Ascending aorta (tissue), 2 donors: ENCODE measurements around the gene C4B. TPM values are rescaled to one million over a fixed set of nuclear protein-coding genes. Genes with fewer than 3 reads are reported as not detected.
A peak's percentile ranks its signal among the peaks of the same experiment; 100 is the strongest.
"Not testable (repeated sequence)": the region's sequence is repeated elsewhere in the genome, so short reads cannot be mapped to it uniquely, and the experiment has no call there.

Experiments
- DNase-seq, 2 donors: peaks; one replicate each; pipeline ENCODE4 v3.0.0-alpha.2; 2019; ENCODE audit warnings: low spot score in 2 of 2
- H3K27ac ChIP-seq, 2 donors: fragments of 200-600 bp; sonication (generic); one replicate each; pipeline ENCODE4 v1.5.1; 2016 to 2017; ENCODE audit warnings: mild to moderate bottlenecking in 1 of 2
- H3K27me3 ChIP-seq: fragments of 200-600 bp; sonication (generic); one replicate; pipeline ENCODE4 v1.5.1; 2017
- H3K36me3 ChIP-seq, 2 donors: fragments of 200-600 bp; sonication (generic); one replicate each; pipeline ENCODE4 v1.5.1; 2016
- H3K4me1 ChIP-seq, 2 donors: fragments of 200-600 bp; sonication (generic); one replicate each; pipeline ENCODE4 v1.5.1; 2016 to 2017; ENCODE audit warnings: mild to moderate bottlenecking in 1 of 2
- H3K4me3 ChIP-seq, 2 donors: fragments of 200-600 bp; sonication (generic); one replicate each; pipeline ENCODE4 v1.5.1; 2016 to 2017; ENCODE audit warnings: mild to moderate bottlenecking in 1 of 2
- H3K9me3 ChIP-seq, 2 donors: fragments of 200-600 bp; sonication (generic); one replicate each; pipeline ENCODE4 v1.5.1; 2016
- intact Hi-C: fragments of 100-400 bp; cut with DNase I; formaldehyde crosslinking; loops from one replicate; pipeline ENCODE4 v1.15.1; 2023
- total RNA-seq: library from RNA; depleted of rRNA; stranded (reverse); fragments of >200 nt; gene quantifications from one replicate; pipeline ENCODE4 v1.1.0, GENCODE V29; 2016
- TF ChIP-seq, protein P1 (sequence below), 3 experiments: fragments of 200-600 bp in 2 of 3; fragments of 450-650 bp in 1 of 3; sonication (generic) in 2 of 3; IDR thresholded peaks; one replicate each; pipeline ENCODE4 v1.5.1; 2016 to 2019; ENCODE audit warnings: antibody characterized with exemption in 3 of 3, mild to moderate bottlenecking in 1 of 3, moderate library complexity in 1 of 3

The C4B gene
- total RNA-seq, 1 donor from 2014 or later = 133 TPM

DNA sequence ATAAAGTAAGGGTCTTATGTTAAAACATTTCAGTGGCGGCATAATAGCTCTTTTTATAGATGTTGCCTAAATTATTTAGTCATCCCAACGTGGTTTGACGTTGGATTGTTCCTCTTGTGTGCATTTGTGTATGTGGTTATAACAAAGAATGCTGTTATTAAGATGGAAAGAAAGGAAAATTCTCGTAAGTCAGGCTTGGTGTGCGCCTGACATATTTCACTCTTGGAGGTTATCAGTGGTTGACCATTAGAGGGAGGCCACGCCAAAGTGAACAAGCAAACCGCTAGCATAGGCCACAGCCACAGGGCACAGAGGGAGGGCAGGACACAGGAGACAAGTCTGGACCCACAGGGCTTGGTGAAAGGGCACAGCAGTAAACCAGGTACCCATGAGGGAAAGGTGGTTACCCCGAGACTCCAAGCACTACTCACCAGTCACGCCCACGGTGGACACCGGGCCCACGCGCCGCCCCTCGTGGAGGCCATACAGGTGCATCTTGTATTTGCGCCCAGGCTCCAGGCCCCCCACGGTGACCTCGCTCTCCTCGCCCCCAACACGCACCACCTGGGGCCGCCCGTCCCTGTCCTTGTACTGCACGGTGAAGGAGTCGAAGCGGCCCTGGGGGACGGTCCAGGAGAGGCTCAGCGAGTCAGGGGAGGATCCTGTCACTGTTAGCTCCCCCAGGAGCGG is 46.5 kb downstream of the C4B start:
- DNase-seq = no peak
- Histone ChIP-seq H3K9me3 (no peaks in the 10 kb centered on the region), H3K36me3 (peaks cover 17 to 61% of the 10 kb centered on the region in 2 donors), H3K4me1 (peaks cover 0 to 10% of the 10 kb centered on the region in 2 donors), H3K27me3 (no peaks in the 10 kb centered on the region), H3K27ac (no peak overlapping the region), H3K4me3 (no peak overlapping the region)
- TF ChIP-seq, protein P1, sequence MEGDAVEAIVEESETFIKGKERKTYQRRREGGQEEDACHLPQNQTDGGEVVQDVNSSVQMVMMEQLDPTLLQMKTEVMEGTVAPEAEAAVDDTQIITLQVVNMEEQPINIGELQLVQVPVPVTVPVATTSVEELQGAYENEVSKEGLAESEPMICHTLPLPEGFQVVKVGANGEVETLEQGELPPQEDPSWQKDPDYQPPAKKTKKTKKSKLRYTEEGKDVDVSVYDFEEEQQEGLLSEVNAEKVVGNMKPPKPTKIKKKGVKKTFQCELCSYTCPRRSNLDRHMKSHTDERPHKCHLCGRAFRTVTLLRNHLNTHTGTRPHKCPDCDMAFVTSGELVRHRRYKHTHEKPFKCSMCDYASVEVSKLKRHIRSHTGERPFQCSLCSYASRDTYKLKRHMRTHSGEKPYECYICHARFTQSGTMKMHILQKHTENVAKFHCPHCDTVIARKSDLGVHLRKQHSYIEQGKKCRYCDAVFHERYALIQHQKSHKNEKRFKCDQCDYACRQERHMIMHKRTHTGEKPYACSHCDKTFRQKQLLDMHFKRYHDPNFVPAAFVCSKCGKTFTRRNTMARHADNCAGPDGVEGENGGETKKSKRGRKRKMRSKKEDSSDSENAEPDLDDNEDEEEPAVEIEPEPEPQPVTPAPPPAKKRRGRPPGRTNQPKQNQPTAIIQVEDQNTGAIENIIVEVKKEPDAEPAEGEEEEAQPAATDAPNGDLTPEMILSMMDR (IDR thresholded peaks at IDR 0.05) = no peak
- intact Hi-C loops = no loop called here

DNA sequence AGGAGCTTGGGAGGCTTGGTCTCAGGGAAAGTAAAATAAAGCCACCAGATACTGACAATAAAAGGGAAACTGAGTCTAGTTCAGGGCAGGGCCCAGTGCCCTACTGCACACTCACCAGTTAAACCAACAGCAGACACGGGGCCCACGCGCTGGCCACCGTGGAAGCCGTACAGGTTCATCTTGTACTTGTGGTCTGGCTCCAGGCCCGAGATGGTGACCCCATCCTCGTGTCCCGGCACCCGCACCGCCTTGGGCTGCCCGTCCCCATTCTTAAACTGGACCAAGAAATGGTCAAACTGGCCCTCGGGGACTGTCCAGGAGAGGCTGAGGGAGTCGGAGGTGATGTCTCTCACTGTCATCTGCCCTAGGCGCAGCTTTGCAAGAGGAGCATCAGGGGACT is 50.1 kb downstream of the C4B start:
- intact Hi-C loops = no loop called here
- no peaks in the 10 kb centered on the region for H3K27me3 ChIP-seq
- TF ChIP-seq, protein P1 (IDR thresholded peaks at IDR 0.05) = no peak
- H3K36me3 ChIP-seq = peaks cover 14 to 79% of the 10 kb centered on the region in 2 donors
- DNase-seq = no peak
- no peak overlapping the region for H3K4me3 ChIP-seq
- H3K27ac ChIP-seq = no peak overlapping the region
- no peaks in the 10 kb centered on the region for H3K9me3 ChIP-seq
- H3K4me1 ChIP-seq = no peaks in the 10 kb centered on the region

DNA sequence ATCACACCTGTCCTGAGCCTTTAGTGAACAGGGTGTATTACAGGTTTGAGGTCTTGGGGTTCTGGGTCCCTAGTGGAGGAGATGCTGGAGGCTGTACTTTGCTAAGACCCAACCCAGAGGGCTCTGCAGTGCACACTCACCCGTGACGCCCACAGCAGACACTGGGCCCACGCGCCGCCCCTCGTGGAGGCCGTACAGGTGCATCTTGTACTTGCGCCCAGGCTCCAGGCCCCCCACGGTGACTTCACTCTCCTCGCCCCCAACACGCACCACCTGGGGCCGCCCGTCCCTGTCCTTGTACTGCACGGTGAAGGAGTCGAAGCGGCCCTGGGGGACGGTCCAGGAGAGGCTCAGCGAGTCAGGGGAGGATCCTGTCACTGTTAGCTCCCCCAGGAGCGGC is 52.9 kb downstream of the C4B start:
- H3K4me1 ChIP-seq, H3K27ac ChIP-seq, H3K4me3 ChIP-seq, H3K9me3 ChIP-seq, DNase-seq, intact Hi-C loops, H3K27me3 ChIP-seq: not testable (repeated sequence)
- peaks cover 12 to 72% of the 10 kb centered on the region in 2 donors for H3K36me3 ChIP-seq

DNA sequence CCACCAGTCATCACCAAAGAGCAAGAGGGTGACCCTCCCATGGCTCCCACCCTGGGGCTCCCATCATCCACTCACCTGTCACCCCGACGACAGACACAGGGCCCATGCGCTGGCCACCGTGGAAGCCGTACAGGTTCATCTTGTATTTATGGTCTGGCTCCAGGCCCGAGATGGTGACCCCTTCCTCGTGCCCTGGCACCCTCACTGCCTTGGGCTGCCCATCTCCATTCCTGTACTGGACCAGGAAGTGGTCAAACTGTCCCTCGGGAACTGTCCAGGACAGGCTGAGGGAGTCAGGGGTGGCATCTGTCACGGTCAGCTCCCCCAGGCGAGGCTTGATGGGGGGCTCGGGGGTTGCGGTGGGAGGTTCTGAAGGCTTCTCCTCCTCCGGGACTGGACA is 53.7 kb downstream of the C4B start:
- H3K4me3 ChIP-seq, H3K27ac ChIP-seq, DNase-seq, H3K4me1 ChIP-seq, H3K9me3 ChIP-seq, H3K27me3 ChIP-seq, intact Hi-C loops: not testable (repeated sequence)
- H3K36me3 ChIP-seq = peaks cover 12 to 73% of the 10 kb centered on the region in 2 donors

DNA sequence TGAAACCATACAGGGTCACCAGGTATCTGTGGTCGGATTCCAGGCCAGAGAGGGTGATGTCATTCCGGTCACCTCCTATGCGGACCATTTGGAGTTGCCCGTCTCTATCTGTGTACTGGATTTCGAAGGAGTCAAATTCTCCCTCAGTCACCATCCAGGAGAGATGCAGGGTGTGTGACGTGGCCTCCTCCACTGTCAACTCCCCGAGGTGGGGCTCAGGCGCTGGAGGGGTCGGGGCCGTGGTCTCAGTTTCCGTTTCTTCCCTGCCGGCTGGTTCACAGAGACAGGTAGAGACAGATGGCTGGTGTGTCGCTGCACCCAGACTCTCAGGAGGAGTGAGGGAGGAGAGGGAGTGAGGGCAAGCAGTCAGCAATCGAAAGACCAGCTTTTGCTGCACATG is 54.3 kb downstream of the C4B start:
- Histone ChIP-seq H3K27ac (no peak overlapping the region), H3K27me3 (no peaks in the 10 kb centered on the region), H3K4me3 (no peak overlapping the region), H3K9me3 (no peaks in the 10 kb centered on the region), H3K36me3 (peaks cover 12 to 73% of the 10 kb centered on the region in 2 donors), H3K4me1 (no peaks in the 10 kb centered on the region)
- DNase-seq = no peak
- TF ChIP-seq, protein P1 (IDR thresholded peaks at IDR 0.05) = no peak
- intact Hi-C loops = no loop called here

DNA sequence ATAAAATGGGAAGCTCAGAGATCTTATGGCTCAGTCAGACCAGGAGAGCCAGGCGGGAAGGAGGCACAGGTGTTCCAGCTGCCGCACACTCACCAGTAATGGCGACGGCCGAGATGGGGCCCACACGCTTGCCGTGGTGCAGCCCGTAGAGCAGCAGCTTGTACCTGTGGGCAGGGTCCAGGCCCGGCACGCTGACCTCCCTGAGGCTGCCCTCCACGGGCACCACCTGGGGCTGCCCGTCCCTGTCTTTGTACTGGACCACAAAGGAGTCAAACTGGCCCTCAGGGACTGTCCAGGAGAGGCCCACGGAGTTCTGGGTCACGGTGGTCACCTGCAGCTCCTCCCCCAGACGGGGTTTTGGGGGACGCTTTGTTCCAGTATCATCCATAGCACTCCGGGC is 54.9 kb downstream of the C4B start:
- TF ChIP-seq, protein P1 (IDR thresholded peaks at IDR 0.05) = no peak
- peak overlapping the region in 1 of 2 donors; percentile 68 for H3K27ac ChIP-seq
- H3K36me3 ChIP-seq = peaks cover 6 to 75% of the 10 kb centered on the region in 2 donors

More for the DNA sequence above, 54.9 kb downstream of the C4B start:
- Histone ChIP-seq H3K27me3 (no peaks in the 10 kb centered on the region), H3K4me1 (no peaks in the 10 kb centered on the region), H3K4me3 (no peak overlapping the region), H3K9me3 (no peaks in the 10 kb centered on the region)
- intact Hi-C loops = no loop called here
- DNase-seq = no peak
